Aorta (tissue), 5 donors: ENCODE measurements around the gene ZDHHC14. TPM values are rescaled to one million over a fixed set of nuclear protein-coding genes. Genes with fewer than 3 reads are reported as not detected.

Experiments used
- ATAC-seq: fragments of 200-7000 bp; cut with Tn5 transposase; one replicate; pipeline ENCODE4 v1.9.1; 2022; ENCODE audit warnings: moderate library complexity; ENCODE audit not compliant: low FRiP score
- DNase-seq, 2 donors: peaks; one replicate each; pipeline ENCODE4 v3.0.0-alpha.2; 2020
- H3K27ac ChIP-seq, 2 donors: one replicate each; pipeline ENCODE4 v1.5.1; 2013; ENCODE audit warnings: low read length in 2 of 2, mild to moderate bottlenecking in 2 of 2, moderate library complexity in 2 of 2, control low read depth in 1 of 2, inconsistent platforms in 1 of 2, low read depth in 1 of 2
- H3K27me3 ChIP-seq, 2 donors: one replicate each; pipeline ENCODE4 v1.6.1; 2013; ENCODE audit warnings: control low read depth in 1 of 2, low read length in 1 of 2, mild to moderate bottlenecking in 1 of 2, moderate library complexity in 1 of 2; ENCODE audit not compliant: insufficient read depth in 2 of 2, control insufficient read depth in 1 of 2
- H3K36me3 ChIP-seq, 2 donors: one replicate each; pipeline ENCODE4 v1.6.1; 2013; ENCODE audit warnings: control low read depth in 1 of 2, low read length in 1 of 2, mild to moderate bottlenecking in 1 of 2; ENCODE audit not compliant: insufficient read depth in 2 of 2, control insufficient read depth in 1 of 2
- H3K4me1 ChIP-seq, 2 donors: one replicate each; pipeline ENCODE4 v1.6.1; 2013; ENCODE audit warnings: low read length in 2 of 2, control low read depth in 1 of 2, mild to moderate bottlenecking in 1 of 2, moderate library complexity in 1 of 2; ENCODE audit not compliant: insufficient read depth in 2 of 2, control insufficient read depth in 1 of 2
- H3K4me3 ChIP-seq, 2 donors: one replicate each; pipeline ENCODE4 v1.5.1; 2013; ENCODE audit warnings: low read length in 2 of 2, control low read depth in 1 of 2, mild to moderate bottlenecking in 1 of 2
- H3K9me3 ChIP-seq: one replicate; pipeline ENCODE4 v1.6.1; 2013; ENCODE audit warnings: mild to moderate bottlenecking, low read length; ENCODE audit not compliant: control insufficient read depth
- WGBS, 2 donors: extraction: QIAGEN DNeasy Blood & Tissue Kit; methylation state at CpG; one replicate each; pipeline ENCODE4 v1.1.7; 2013; 5-methylcytosine and 5-hydroxymethylcytosine counted together
- intact Hi-C, 2 donors: fragments of 100-400 bp; cut with DNase I; formaldehyde crosslinking; loops; one replicate each; pipeline versions ENCODE4 v1.14.2 to v1.15.0; 2022
- polyA plus RNA-seq, 2 donors: library from polyadenylated mRNA; stranded (reverse); fragments of 200-250 nt; gene quantifications; one replicate each; pipeline ENCODE4 v1.2.3, GENCODE V29; 2013
- total RNA-seq, 2 donors: library from RNA; stranded (reverse); fragmentation: NEBNext Ultra II Directional; extraction: Animal tissue kit (Norgen Biotek cat#: 25700); gene quantifications; one replicate each; pipeline ENCODE4 v1.2.1, GENCODE V29; 2021
- donor health status: healthy with polysubstance abuse.
- donor health status: Bipolar disorder and iron deficiency.
- donor health status: DM: no; HTN: no; CAD: no.
- donor health status: DM: no; HTN: no; CAD: no.
- donor health status: DM: yes; HTN: yes; CAD: no.

The ZDHHC14 gene
- total and polyA plus RNA-seq, 4 donors, result 2.8 to 17.8 (median 14.4) TPM

GRCh38 chr6:157438611-157439111, 57.7 kb downstream of the ZDHHC14 start:
- Histone ChIP-seq H3K9me3 (no peaks in the 10 kb centered on the region), H3K4me1 (no peaks in the 10 kb centered on the region), H3K4me3 (no peak overlapping the region), H3K36me3 (no peaks in the 10 kb centered on the region), H3K27me3 (no peaks in the 10 kb centered on the region), H3K27ac (no peak overlapping the region)
- peak; percentile 71 for ATAC-seq
- DNase-seq, result no peak
- intact Hi-C loops, result no loop called here
- WGBS, 2 donors, result 7% methylated on average over 6 of the region's 6 CpGs

GRCh38 chr6:157440171-157440570, 59.2 kb downstream of the ZDHHC14 start:
- ATAC-seq, result no peak
- intact Hi-C loops, result no loop called here
- H3K27me3 ChIP-seq, result no peaks in the 10 kb centered on the region
- no peaks in the 10 kb centered on the region for H3K36me3 ChIP-seq
- H3K4me1 ChIP-seq, result no peaks in the 10 kb centered on the region
- H3K4me3 ChIP-seq, result no peak overlapping the region
- no peak overlapping the region for H3K27ac ChIP-seq
- no peak for DNase-seq
- 68 to 70% methylated on average over 1 of the region's 1 CpG for WGBS, 2 donors
- H3K9me3 ChIP-seq, result no peaks in the 10 kb centered on the region

GRCh38 chr6:157442291-157442690, 61.3 kb downstream of the ZDHHC14 start:
- no peak for DNase-seq
- H3K9me3 ChIP-seq, result no peaks in the 10 kb centered on the region
- H3K4me1 ChIP-seq, result no peaks in the 10 kb centered on the region
- no peak for ATAC-seq
- H3K27ac ChIP-seq, result no peak overlapping the region
- no peaks in the 10 kb centered on the region for H3K36me3 ChIP-seq
- H3K27me3 ChIP-seq, result no peaks in the 10 kb centered on the region
- no peak overlapping the region for H3K4me3 ChIP-seq
- WGBS, 2 donors, result 88 to 92% methylated on average over 12 of the region's 12 CpGs
- intact Hi-C loops, result no loop called here

- ATAC-seq (no peak), DNase-seq (no peak)
- Histone ChIP-seq H3K27me3 (no peaks in the 10 kb centered on the region), H3K4me3 (no peak overlapping the region), H3K4me1 (no peaks in the 10 kb centered on the region), H3K27ac (no peak overlapping the region), H3K36me3 (no peaks in the 10 kb centered on the region), H3K9me3 (no peaks in the 10 kb centered on the region)
- intact Hi-C loops, result no loop called here
- WGBS, 2 donors, result 95 to 96% methylated on average over 6 of the region's 6 CpGs
Observed at GRCh38 chr6:157443066-157443800, 62.2 kb downstream of the ZDHHC14 start.

GRCh38 chr6:157445277-157446009, 64.5 kb downstream of the ZDHHC14 start:
- Histone ChIP-seq H3K4me3 (no peak overlapping the region), H3K27me3 (no peaks in the 10 kb centered on the region), H3K9me3 (no peaks in the 10 kb centered on the region), H3K36me3 (no peaks in the 10 kb centered on the region), H3K4me1 (no peaks in the 10 kb centered on the region), H3K27ac (no peak overlapping the region)
- intact Hi-C loops, result no loop called here
- DNase-seq, result no peak
- no peak for ATAC-seq
- WGBS, 2 donors, result 35 to 38% methylated on average over 10 of the region's 10 CpGs

- no peak overlapping the region for H3K4me3 ChIP-seq
- intact Hi-C loops, result no loop called here
- no peaks in the 10 kb centered on the region for H3K9me3 ChIP-seq
- WGBS, 2 donors, result 96 to 98% methylated on average over 3 of the region's 3 CpGs
- no peaks in the 10 kb centered on the region for H3K4me1 ChIP-seq
- DNase-seq (no peak), ATAC-seq (no peak)
- H3K27ac ChIP-seq, result no peak overlapping the region
- no peaks in the 10 kb centered on the region for H3K27me3 ChIP-seq
- no peaks in the 10 kb centered on the region for H3K36me3 ChIP-seq
Observed at GRCh38 chr6:157447735-157448134, 66.7 kb downstream of the ZDHHC14 start.

- no peak for DNase-seq
- Histone ChIP-seq H3K4me1 (no peaks in the 10 kb centered on the region), H3K27me3 (no peaks in the 10 kb centered on the region), H3K27ac (no peak overlapping the region), H3K4me3 (no peak overlapping the region), H3K36me3 (no peaks in the 10 kb centered on the region), H3K9me3 (no peaks in the 10 kb centered on the region)
- ATAC-seq, result no peak
- intact Hi-C loops, result no loop called here
- 46 to 59% methylated on average over 6 of the region's 6 CpGs for WGBS, 2 donors
Observed at GRCh38 chr6:157449610-157450009, 68.6 kb downstream of the ZDHHC14 start.

- Histone ChIP-seq H3K4me3 (no peak overlapping the region), H3K27ac (no peak overlapping the region), H3K4me1 (no peaks in the 10 kb centered on the region), H3K27me3 (no peaks in the 10 kb centered on the region), H3K36me3 (no peaks in the 10 kb centered on the region), H3K9me3 (no peaks in the 10 kb centered on the region)
- DNase-seq (no peak), ATAC-seq (no peak)
- WGBS, 2 donors, result 86 to 87% methylated on average over 10 of the region's 10 CpGs
- intact Hi-C loops, result no loop called here
Observed at GRCh38 chr6:157450931-157451742, 70.1 kb downstream of the ZDHHC14 start.
